IMR-90 (cell line): ENCODE data around the gene GUCY2F. TPM values are rescaled to one million over a fixed set of nuclear protein-coding genes. Genes with fewer than 3 reads are reported as not detected.

ENCODE experiments used
- ATAC-seq: fragments of 200-7000 bp; cut with Tn5 transposase; 2 replicates; pipeline ENCODE4 v1.9.1; 2020; ENCODE audit warnings: low read depth, mild to moderate bottlenecking, moderate library complexity
- BruUV-seq: library from RNA; stranded (reverse); fragments of 400-500 nt; replicated peaks from 2 replicates; lab custom pipeline; 2021; lab: Mats Ljungman, UMichigan
- CTCF ChIA-PET: fragments of 300-600 bp; formaldehyde crosslinking; extraction: SDS; loops from one replicate; lab custom pipeline; 2021; ENCODE audit warnings: antibody characterized with exemption; lab: Yijun Ruan, JAX
- POLR2A ChIA-PET: fragments of 300-600 bp; sonication (Branson Sonifier 250); formaldehyde crosslinking; loops from one replicate; lab custom pipeline; 2022; ENCODE audit warnings: antibody characterized with exemption; ENCODE audit not compliant: unreplicated experiment; lab: Charles Lee
- DNase-seq: peaks from one replicate; pipeline ENCODE4 v3.0.0; 2013
- H2AFZ ChIP-seq: replicated peaks from 2 replicates; pipeline ENCODE3; 2013; ENCODE audit warnings: low read length, mild to moderate bottlenecking; ENCODE audit not compliant: poor library complexity
- H2AK5ac ChIP-seq: 2 replicates; pipeline ENCODE4 v1.6.1; 2013; ENCODE audit warnings: low read depth, low read length, inconsistent platforms
- H2AK9ac ChIP-seq: replicated peaks from 2 replicates; pipeline ENCODE3; 2013; ENCODE audit warnings: mild to moderate bottlenecking, low read depth, low read length, moderate library complexity; ENCODE audit not compliant: poor library complexity
- H2BK120ac ChIP-seq: 2 replicates; pipeline ENCODE4 v1.6.1; 2013; ENCODE audit warnings: low read depth, low read length, inconsistent platforms
- H2BK15ac ChIP-seq: 3 replicates; pipeline ENCODE4 v1.6.1; 2013; ENCODE audit warnings: low read depth, low read length, inconsistent platforms
- H2BK20ac ChIP-seq: 2 replicates; pipeline ENCODE4 v1.6.1; 2013; ENCODE audit warnings: low read depth, mild to moderate bottlenecking, inconsistent platforms, low read length, moderate library complexity
- H2BK5ac ChIP-seq: 2 replicates; pipeline ENCODE4 v1.6.1; 2013; ENCODE audit warnings: mild to moderate bottlenecking, low read depth, low read length, inconsistent platforms; ENCODE audit not compliant: poor library complexity, severe bottlenecking
- H3K14ac ChIP-seq: replicated peaks from 2 replicates; pipeline ENCODE4 v1.6.1; 2013; ENCODE audit warnings: low read depth, low read length, inconsistent platforms
- H3K18ac ChIP-seq: 2 replicates; pipeline ENCODE4 v1.6.1; 2013; ENCODE audit warnings: low read depth, low read length, control low read depth
- H3K23ac ChIP-seq: 2 replicates; pipeline ENCODE4 v1.6.1; 2013; ENCODE audit warnings: low read depth, low read length, inconsistent platforms
- H3K27ac ChIP-seq: 2 replicates; pipeline ENCODE4 v1.5.1; 2013; ENCODE audit warnings: mild to moderate bottlenecking, control low read depth, low read length; ENCODE audit not compliant: insufficient read depth
- H3K27me3 ChIP-seq: 2 replicates; pipeline ENCODE4 v1.6.1; 2013; ENCODE audit warnings: low read length; ENCODE audit not compliant: control insufficient read depth, insufficient read depth
- H3K36me3 ChIP-seq: 2 replicates; pipeline ENCODE4 v1.6.1; 2013; ENCODE audit warnings: low read length, mixed read lengths; ENCODE audit not compliant: control insufficient read depth, insufficient read depth
- H3K4ac ChIP-seq: 2 replicates; pipeline ENCODE4 v1.6.1; 2013; ENCODE audit warnings: low read depth, low read length, inconsistent platforms
- H3K4me1 ChIP-seq: 2 replicates; pipeline ENCODE4 v1.6.1; 2013; ENCODE audit warnings: low read length, mixed read lengths; ENCODE audit not compliant: control insufficient read depth, insufficient read depth
- H3K4me2 ChIP-seq: 2 replicates; pipeline ENCODE4 v1.6.1; 2013; ENCODE audit warnings: low read depth, mild to moderate bottlenecking, control low read depth, low read length, moderate library complexity
- H3K4me3 ChIP-seq: 2 replicates; pipeline ENCODE4 v1.5.1; 2013; ENCODE audit warnings: low read depth, mild to moderate bottlenecking, control low read depth, low read length, moderate library complexity; ENCODE audit not compliant: insufficient read depth
- H3K56ac ChIP-seq: 2 replicates; pipeline ENCODE4 v1.6.1; 2013; ENCODE audit warnings: low read length, inconsistent platforms; ENCODE audit not compliant: insufficient read depth; ENCODE audit errors: extremely low read depth
- H3K79me1 ChIP-seq, 2 experiments: 2 replicates each; pipeline ENCODE4 v1.6.1; 2013; ENCODE audit warnings: low read length in 2 of 2, inconsistent platforms in 1 of 2, low read depth in 1 of 2
- H3K9ac ChIP-seq: 2 replicates; pipeline ENCODE4 v1.6.1; 2013; ENCODE audit warnings: low read depth, low read length, control low read depth
- H3K9me1 ChIP-seq: 2 replicates; pipeline ENCODE4 v1.6.1; 2013; ENCODE audit warnings: low read length, inconsistent platforms; ENCODE audit not compliant: insufficient read depth
- H3K9me3 ChIP-seq: 2 replicates; pipeline ENCODE4 v1.6.1; 2013; ENCODE audit warnings: low read length; ENCODE audit not compliant: control insufficient read depth, insufficient read depth
- H4K20me1 ChIP-seq: 2 replicates; pipeline ENCODE4 v1.6.1; 2013; ENCODE audit warnings: low read length, inconsistent platforms; ENCODE audit not compliant: insufficient read depth
- H4K5ac ChIP-seq: 2 replicates; pipeline ENCODE4 v1.6.1; 2013; ENCODE audit warnings: mild to moderate bottlenecking, low read depth, low read length, control low read depth
- H4K8ac ChIP-seq, 2 experiments: 2 replicates each; pipeline ENCODE4 v1.6.1; 2013; ENCODE audit warnings: low read depth in 2 of 2, low read length in 2 of 2, control low read depth in 1 of 2, inconsistent platforms in 1 of 2
- H4K91ac ChIP-seq: 2 replicates; pipeline ENCODE4 v1.6.1; 2013; ENCODE audit warnings: low read depth, low read length, inconsistent platforms; ENCODE audit not compliant: insufficient read depth
- CTCF ChIP-seq: conservative IDR thresholded peaks from 2 replicates; pipeline ENCODE4 v1.5.1; 2012; ENCODE audit warnings: mild to moderate bottlenecking, low read depth, low read length, improper control_type of control experiment
- FOS ChIP-seq: fragments of 150-350 bp; IDR thresholded peaks from 2 replicates; pipeline ENCODE4 v1.6.1; 2016; ENCODE audit warnings: low read depth, low read length
- MAZ ChIP-seq: IDR thresholded peaks from 2 replicates; pipeline ENCODE4 v1.6.1; 2012; ENCODE audit warnings: low read depth, mild to moderate bottlenecking, low read length, improper control_type of control experiment, moderate library complexity, borderline replicate concordance
- RCOR1 ChIP-seq: IDR thresholded peaks from 2 replicates; pipeline ENCODE4 v1.6.1; 2012; ENCODE audit warnings: mild to moderate bottlenecking, low read length, improper control_type of control experiment; ENCODE audit not compliant: insufficient replicate concordance
- USF2 ChIP-seq: fragments of 150-350 bp; IDR thresholded peaks from 2 replicates; pipeline ENCODE4 v1.6.1; 2017; ENCODE audit warnings: mild to moderate bottlenecking, antibody characterized with exemption, low read length, low read depth
- dilution Hi-C: fragments of 300-500 bp; cut with HindIII; formaldehyde crosslinking; loops from one replicate; pipeline ENCODE4 v1.14.3; 2018; ENCODE audit warnings: low sequenced_read_pairs; ENCODE audit not compliant: unreplicated experiment
- in situ Hi-C: fragments of 300-500 bp; cut with MboI; formaldehyde crosslinking; loops from 3 replicates; pipeline ENCODE4 v1.14.3; 2019; ENCODE audit warnings: low sequenced_read_pairs, inconsistent platforms, mixed read lengths
- intact Hi-C: fragments of 100-400 bp; cut with micrococcal nuclease; formaldehyde crosslinking; loops from 2 replicates; pipeline ENCODE4 v1.10.0; 2022
- polyA plus RNA-seq, 3 experiments: library from polyadenylated mRNA; depleted of rRNA; stranded (reverse); fragments of >200 nt; gene quantifications; 2 replicates each; pipeline ENCODE4 v1.2.3, GENCODE V29; 2012; ENCODE audit warnings: low replicate concordance in 1 of 3
- total RNA-seq: library from RNA; depleted of rRNA; stranded (reverse); fragments of >200 nt; gene quantifications from 2 replicates; pipeline ENCODE4 v1.2.3, GENCODE V29; 2012

The GUCY2F gene
- total and polyA plus RNA-seq, 2 of the 4 experiments (the other 2 are of a cell fraction): not detected

GRCh38 chrX:109350051-109350450 lies 131.8 kb downstream of the GUCY2F start:
- Histone ChIP-seq H3K4me3 (no peak overlapping the region), H2AK5ac (no peak overlapping the region), H3K18ac (no peak overlapping the region), H4K91ac (no peak overlapping the region), H2AFZ (no peak overlapping the region), H3K36me3 (no peaks in the 10 kb centered on the region), H3K79me1 (no peaks in the 10 kb centered on the region), H3K27me3 (peaks cover 5% of the 10 kb centered on the region), H2BK5ac (no peak overlapping the region), H2AK9ac (no peak overlapping the region), H4K5ac (no peak overlapping the region), H3K9me1 (no peaks in the 10 kb centered on the region), H3K23ac (no peak overlapping the region), H2BK120ac (no peak overlapping the region), H2BK15ac (no peak overlapping the region), H3K27ac (no peak overlapping the region), H3K9ac (no peak overlapping the region), H4K20me1 (no peaks in the 10 kb centered on the region), H3K9me3 (no peaks in the 10 kb centered on the region), H2BK20ac (no peak overlapping the region), H3K14ac (no peak overlapping the region), H3K4me1 (no peaks in the 10 kb centered on the region), H3K4me2 (no peak overlapping the region), H4K8ac (no peak overlapping the region), H3K56ac (no peak overlapping the region), H3K4ac (no peak overlapping the region)
- ChIA-PET CTCF (no interaction called here), POLR2A (no interaction called here)
- dilution Hi-C loops: no loop called here
- intact Hi-C loops: no loop called here
- no peak for ATAC-seq
- TF ChIP-seq RCOR1: no peak
- no peak for TF ChIP-seq FOS
- TF ChIP-seq USF2: no peak
- no peak for TF ChIP-seq CTCF
- no peak for TF ChIP-seq MAZ
- no TSS peak for BruUV-seq
- in situ Hi-C loops: no loop called here
- no peak for DNase-seq
